Calu3 (cell line): ENCODE measurements around the gene OBSCN. TPM values are rescaled to one million over a fixed set of nuclear protein-coding genes. Genes with fewer than 3 reads are reported as not detected.

ENCODE experiments used
- BruUV-seq: library from RNA; stranded (reverse); fragments of 400-500 nt; replicated peaks from 2 replicates; lab custom pipeline; 2021; lab: Mats Ljungman, UMichigan
- CTCF ChIA-PET: fragments of 300-600 bp; sonication (Branson Sonifier 250); formaldehyde crosslinking; loops from one replicate; lab custom pipeline; 2022; ENCODE audit warnings: antibody characterized with exemption; lab: Charles Lee
- DNase-seq: peaks from one replicate; pipeline ENCODE4 v3.0.0; 2022
- H3K27ac Mint-ChIP-seq: one replicate; pipeline ENCODE4 v1.8.0; 2022; ENCODE audit warnings: mixed read lengths; ENCODE audit not compliant: unreplicated experiment
- H3K27me3 Mint-ChIP-seq: one replicate; pipeline ENCODE4 v1.8.0; 2022; ENCODE audit warnings: mixed read lengths; ENCODE audit not compliant: unreplicated experiment
- H3K36me3 Mint-ChIP-seq: one replicate; pipeline ENCODE4 v1.8.0; 2022; ENCODE audit warnings: mild to moderate bottlenecking, moderate library complexity, mixed read lengths; ENCODE audit not compliant: insufficient read depth, unreplicated experiment
- H3K4me1 Mint-ChIP-seq: one replicate; pipeline ENCODE4 v1.8.0; 2022; ENCODE audit warnings: mild to moderate bottlenecking, low read depth, mixed read lengths; ENCODE audit not compliant: unreplicated experiment
- H3K4me3 Mint-ChIP-seq: one replicate; pipeline ENCODE4 v1.8.0; 2022; ENCODE audit warnings: mild to moderate bottlenecking, low read depth, moderate library complexity, mixed read lengths; ENCODE audit not compliant: unreplicated experiment
- H3K9me3 Mint-ChIP-seq: one replicate; pipeline ENCODE4 v1.8.0; 2022; ENCODE audit warnings: low read depth, mixed read lengths; ENCODE audit not compliant: unreplicated experiment
- intact Hi-C: fragments of 100-400 bp; cut with micrococcal nuclease; formaldehyde crosslinking; loops from one replicate; pipeline ENCODE4 v1.10.0; 2022; ENCODE audit not compliant: unreplicated experiment
- total RNA-seq: library from RNA; stranded (reverse); gene quantifications from 2 replicates; pipeline ENCODE4 v1.2.3, GENCODE V29; 2022
- TF ChIP-seq, protein P1 (sequence below): fragments of 200-600 bp; IDR thresholded peaks from one replicate; pipeline ENCODE4 v1.8.0; 2022; ENCODE audit warnings: antibody characterized with exemption; ENCODE audit not compliant: unreplicated experiment

Gene OBSCN
- total RNA-seq, 1 experiment from 2014 or later: 19.5 TPM

DNA sequence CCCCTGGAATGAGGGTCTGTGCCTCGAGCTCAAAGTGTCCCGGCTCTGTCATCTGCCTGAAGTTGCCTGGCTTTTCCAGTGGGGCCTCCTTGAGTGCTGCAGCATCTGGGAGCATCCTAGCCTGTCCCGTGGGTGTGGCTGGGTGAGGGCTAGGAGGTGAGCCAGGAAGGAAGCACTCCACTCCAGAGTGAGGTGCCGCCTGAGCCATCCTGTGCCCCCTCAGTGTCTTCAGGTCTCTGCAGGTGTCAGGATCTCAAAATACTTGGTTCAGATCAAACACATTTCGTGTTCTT, 30.7 kb upstream of the OBSCN start:
- intact Hi-C loops: no loop called here
- H3K36me3 Mint-ChIP-seq: peaks cover 8% of the 10 kb centered on the region
- CTCF ChIA-PET: no interaction called here
- TF ChIP-seq, protein P1, sequence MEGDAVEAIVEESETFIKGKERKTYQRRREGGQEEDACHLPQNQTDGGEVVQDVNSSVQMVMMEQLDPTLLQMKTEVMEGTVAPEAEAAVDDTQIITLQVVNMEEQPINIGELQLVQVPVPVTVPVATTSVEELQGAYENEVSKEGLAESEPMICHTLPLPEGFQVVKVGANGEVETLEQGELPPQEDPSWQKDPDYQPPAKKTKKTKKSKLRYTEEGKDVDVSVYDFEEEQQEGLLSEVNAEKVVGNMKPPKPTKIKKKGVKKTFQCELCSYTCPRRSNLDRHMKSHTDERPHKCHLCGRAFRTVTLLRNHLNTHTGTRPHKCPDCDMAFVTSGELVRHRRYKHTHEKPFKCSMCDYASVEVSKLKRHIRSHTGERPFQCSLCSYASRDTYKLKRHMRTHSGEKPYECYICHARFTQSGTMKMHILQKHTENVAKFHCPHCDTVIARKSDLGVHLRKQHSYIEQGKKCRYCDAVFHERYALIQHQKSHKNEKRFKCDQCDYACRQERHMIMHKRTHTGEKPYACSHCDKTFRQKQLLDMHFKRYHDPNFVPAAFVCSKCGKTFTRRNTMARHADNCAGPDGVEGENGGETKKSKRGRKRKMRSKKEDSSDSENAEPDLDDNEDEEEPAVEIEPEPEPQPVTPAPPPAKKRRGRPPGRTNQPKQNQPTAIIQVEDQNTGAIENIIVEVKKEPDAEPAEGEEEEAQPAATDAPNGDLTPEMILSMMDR: no peak
- DNase-seq: no peak
- no peak overlapping the region for H3K4me3 Mint-ChIP-seq
- H3K27ac Mint-ChIP-seq: no peak overlapping the region
- peaks cover 8% of the 10 kb centered on the region for H3K4me1 Mint-ChIP-seq
- H3K9me3 Mint-ChIP-seq: no peaks in the 10 kb centered on the region
- no peaks in the 10 kb centered on the region for H3K27me3 Mint-ChIP-seq
- no TSS peak for BruUV-seq

DNA sequence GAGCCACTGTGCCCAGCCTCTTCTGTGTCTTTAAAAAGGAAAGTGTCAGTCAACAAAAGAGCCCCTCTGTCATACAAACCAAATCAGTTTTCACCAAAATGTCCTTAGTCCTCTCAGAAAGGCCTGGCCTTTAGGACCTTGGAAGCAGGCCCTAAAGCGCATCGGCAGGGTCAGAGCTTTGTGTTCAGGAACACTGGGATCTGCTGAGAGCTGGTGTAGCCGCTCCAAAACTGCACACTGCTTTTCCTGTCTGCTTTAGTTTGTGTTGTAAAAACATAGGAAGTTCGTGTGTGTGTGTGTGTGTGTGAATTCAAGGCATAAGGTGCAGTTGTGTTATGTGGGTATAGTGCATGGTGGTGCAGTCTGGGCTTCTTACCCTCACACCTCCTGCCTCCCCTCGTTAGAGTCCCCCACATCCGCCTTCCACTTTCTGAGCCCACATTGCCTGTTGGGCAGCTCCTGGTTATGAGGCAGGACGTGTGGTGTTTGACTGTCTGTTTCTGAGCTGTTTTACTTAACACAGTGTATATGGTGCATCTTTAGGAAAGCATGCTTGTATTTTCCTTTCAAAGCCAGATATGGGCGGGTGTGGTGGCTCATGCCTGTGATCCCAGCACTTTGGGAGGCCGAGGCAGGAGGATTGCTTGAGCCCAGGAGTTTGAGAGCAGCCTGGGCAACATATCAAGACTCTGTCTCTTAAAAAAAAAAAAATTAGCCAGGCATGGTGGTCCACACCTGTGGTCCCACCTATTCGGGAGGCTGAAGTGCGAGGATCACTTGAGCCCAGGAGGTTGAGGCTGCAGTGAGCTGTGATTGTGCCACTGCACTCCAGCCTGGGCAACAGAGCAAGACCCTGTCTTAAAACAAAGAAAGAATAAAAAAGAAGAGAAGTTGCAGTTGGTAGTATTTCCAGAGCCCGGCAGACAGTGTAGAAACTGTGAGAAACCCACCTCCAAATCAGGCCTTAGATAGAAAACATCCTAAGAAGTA, 29.8 kb upstream of the OBSCN start:
- TF ChIP-seq, protein P1: no peak
- Mint-ChIP-seq H3K9me3 (no peaks in the 10 kb centered on the region), H3K36me3 (peaks cover 8% of the 10 kb centered on the region), H3K27ac (no peak overlapping the region), H3K4me3 (no peak overlapping the region), H3K4me1 (peaks cover 2% of the 10 kb centered on the region), H3K27me3 (no peaks in the 10 kb centered on the region)
- BruUV-seq: TSS peak; percentile 6
- CTCF ChIA-PET: no interaction called here
- intact Hi-C loops: no loop called here
- no peak for DNase-seq

DNA sequence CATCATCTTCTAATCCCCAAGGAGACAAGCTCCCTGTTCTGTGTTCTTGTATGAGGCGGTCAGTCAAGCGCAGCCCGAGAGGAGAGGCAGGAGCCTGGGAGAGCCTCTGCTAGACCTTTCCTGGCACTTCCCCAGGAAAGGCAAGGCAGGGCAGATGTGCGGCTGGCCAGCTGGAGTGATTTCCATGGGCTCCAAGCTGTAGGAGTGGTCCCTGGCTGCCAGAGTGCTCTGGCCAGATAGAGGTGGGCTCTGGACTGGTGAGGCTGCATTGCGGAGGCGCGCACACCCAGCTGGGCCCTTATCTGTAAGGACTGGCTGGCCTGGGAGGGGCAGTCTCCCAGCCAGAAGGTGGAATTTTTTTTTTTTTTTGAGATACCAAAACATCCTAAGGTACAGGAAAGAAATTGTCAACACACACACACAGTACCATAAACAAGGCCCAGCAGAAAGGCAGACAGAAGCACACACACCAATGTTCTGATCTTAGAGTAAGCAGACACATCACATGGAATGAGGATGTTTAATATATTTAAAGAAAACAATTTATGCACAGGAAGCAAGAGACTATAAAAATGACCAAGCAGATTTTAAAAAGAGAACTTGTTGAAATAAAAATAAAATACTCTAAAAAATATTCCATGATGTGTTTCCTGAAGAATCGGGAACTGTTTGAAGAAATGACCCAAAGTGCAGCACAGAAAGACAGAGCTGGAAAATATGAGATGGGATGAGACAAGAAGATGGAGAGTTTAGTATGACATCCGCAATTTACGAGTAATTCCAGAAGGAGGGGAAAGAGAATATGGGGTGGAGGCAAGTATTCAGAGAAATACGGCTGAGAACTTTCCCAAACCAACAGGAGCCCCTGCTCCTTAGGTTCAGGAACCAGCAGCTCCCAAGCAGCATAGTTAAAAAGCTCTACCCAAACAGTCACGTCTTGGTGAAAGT, 28.8 kb upstream of the OBSCN start:
- Mint-ChIP-seq H3K9me3 (no peaks in the 10 kb centered on the region), H3K27ac (no peak overlapping the region), H3K4me1 (no peaks in the 10 kb centered on the region), H3K27me3 (no peaks in the 10 kb centered on the region), H3K36me3 (peaks cover 8% of the 10 kb centered on the region), H3K4me3 (no peak overlapping the region)
- CTCF ChIA-PET: no interaction called here
- BruUV-seq: no TSS peak
- TF ChIP-seq, protein P1: no peak
- no peak for DNase-seq
- intact Hi-C loops: no loop called here

DNA sequence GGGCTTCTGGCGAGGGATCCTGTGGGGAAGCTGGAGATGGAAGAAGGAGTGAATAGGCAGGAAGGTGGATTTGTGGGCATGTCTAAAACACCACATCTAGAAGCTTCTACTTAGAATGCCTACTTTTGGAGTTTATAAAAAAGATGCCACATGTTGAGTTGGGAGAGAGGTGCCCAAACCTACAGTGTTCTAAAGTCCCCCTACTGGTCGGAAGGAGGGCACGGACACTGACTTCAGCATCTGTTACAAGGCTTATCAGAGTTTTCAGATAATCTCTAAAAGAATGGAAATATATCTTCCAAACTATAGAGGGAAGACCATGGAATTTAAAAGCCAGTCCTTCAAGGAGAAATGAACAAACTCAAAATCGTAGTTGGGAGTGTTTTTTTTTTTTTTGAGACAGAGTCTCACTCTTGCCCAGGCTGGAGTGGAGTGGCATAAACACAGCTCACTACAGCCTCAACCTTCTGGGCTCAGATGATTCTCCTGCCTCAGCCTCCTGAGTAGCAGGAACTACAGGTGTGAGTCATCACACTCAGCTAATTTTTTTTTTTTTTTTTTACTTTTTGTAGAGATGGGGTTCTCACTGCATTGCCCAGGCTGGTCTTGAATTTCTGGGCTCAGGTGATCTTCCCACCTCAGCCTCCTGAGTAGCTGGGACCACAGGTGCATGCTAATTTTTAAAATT, 27.4 kb upstream of the OBSCN start:
- TF ChIP-seq, protein P1: no peak
- H3K4me1 Mint-ChIP-seq: no peaks in the 10 kb centered on the region
- no TSS peak for BruUV-seq
- no peak overlapping the region for H3K27ac Mint-ChIP-seq
- intact Hi-C loops: no loop called here
- no peaks in the 10 kb centered on the region for H3K9me3 Mint-ChIP-seq
- CTCF ChIA-PET: interaction anchor here (0.7 kb wide), 5 partner anchors 9 to 1051 kb away, joined by 3 to 4 read pairs (median 3); no protein-coding TSS in a partner anchor
- no peaks in the 10 kb centered on the region for H3K36me3 Mint-ChIP-seq
- H3K4me3 Mint-ChIP-seq: no peak overlapping the region
- no peak for DNase-seq
- H3K27me3 Mint-ChIP-seq: no peaks in the 10 kb centered on the region
